Fibroblast of pulmonary artery (primary cell): Measurements from ENCODE around the gene SDC3.

ENCODE experiments used
- DNase-seq: peaks from one replicate; pipeline ENCODE4 v3.0.0-alpha.2; 2010; ENCODE audit warnings: low read depth
- H3K4me3 ChIP-seq: replicated peaks from 2 replicates; pipeline ENCODE4 v1.5.1; 2011; ENCODE audit warnings: low read depth, mild to moderate bottlenecking, control low read depth, low read length, moderate library complexity
- TF ChIP-seq, protein P1 (sequence below): IDR thresholded peaks from 2 replicates; pipeline ENCODE4 v1.5.1; 2011; ENCODE audit warnings: mild to moderate bottlenecking, control low read depth, low read length, inconsistent platforms; ENCODE audit errors: missing control alignments

The SDC3 gene

DNA sequence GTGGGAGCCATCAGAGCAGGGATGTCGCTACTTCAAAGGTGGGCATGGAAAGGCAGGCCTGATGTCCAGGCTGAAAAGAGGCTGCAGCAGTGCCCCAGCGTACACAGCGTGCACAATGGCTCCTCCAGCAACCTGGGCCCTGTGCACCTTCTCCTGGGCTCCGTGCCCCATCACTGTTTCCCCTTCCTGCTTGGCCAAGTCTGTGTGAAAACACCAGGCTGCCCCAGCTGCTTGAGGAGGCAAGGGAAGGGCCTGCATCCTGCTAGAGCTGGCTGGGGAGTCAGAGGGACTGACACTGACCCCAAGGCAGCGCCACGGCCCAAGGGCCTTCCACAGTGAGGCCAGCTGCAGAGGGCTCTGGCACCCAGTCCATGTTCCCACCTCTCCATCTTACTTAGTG is 33.4 kb downstream of the SDC3 start:
- TF ChIP-seq, protein P1, sequence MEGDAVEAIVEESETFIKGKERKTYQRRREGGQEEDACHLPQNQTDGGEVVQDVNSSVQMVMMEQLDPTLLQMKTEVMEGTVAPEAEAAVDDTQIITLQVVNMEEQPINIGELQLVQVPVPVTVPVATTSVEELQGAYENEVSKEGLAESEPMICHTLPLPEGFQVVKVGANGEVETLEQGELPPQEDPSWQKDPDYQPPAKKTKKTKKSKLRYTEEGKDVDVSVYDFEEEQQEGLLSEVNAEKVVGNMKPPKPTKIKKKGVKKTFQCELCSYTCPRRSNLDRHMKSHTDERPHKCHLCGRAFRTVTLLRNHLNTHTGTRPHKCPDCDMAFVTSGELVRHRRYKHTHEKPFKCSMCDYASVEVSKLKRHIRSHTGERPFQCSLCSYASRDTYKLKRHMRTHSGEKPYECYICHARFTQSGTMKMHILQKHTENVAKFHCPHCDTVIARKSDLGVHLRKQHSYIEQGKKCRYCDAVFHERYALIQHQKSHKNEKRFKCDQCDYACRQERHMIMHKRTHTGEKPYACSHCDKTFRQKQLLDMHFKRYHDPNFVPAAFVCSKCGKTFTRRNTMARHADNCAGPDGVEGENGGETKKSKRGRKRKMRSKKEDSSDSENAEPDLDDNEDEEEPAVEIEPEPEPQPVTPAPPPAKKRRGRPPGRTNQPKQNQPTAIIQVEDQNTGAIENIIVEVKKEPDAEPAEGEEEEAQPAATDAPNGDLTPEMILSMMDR: no peak
- DNase-seq: no peak
- no peak overlapping the region for H3K4me3 ChIP-seq

DNA sequence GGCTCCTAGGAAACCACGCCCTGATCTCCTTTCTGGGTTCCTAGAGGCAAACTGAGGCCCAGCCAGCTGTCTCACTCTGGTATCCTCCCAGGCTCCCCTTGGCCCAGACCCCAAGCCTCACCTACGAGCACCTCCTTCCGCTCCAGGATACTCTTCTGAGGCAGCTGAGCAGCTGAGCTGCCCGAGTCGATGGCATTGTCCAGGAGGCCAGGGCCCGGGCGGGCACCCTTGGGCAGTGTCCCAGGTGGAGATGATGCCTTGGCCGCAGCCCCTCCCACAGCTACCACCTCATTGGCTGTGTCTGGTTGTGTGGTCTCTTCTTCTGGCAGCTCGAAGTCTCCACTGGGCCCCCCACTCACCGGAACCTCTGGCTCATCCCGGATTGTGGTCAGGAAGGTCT is 34.4 kb downstream of the SDC3 start:
- no peak for DNase-seq
- H3K4me3 ChIP-seq: no peak overlapping the region
- TF ChIP-seq, protein P1: no peak

DNA sequence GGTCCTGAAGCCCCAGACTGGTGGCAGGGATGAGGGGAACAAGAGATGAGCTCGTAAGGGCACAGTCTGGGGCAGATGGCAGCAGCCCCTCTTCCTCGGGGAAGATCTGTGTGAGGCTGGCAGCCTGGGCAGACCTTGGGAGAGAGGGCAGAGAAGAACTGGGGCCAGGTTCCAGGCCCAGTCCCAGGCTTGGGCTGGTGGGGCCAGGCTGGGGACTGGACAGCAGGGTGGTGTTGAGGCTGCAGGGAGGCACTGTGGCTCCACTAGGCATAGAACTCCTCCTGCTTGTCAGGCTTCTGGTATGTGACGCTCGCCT is 35.7 kb downstream of the SDC3 start:
- DNase-seq: no peak
- TF ChIP-seq, protein P1: no peak

DNA sequence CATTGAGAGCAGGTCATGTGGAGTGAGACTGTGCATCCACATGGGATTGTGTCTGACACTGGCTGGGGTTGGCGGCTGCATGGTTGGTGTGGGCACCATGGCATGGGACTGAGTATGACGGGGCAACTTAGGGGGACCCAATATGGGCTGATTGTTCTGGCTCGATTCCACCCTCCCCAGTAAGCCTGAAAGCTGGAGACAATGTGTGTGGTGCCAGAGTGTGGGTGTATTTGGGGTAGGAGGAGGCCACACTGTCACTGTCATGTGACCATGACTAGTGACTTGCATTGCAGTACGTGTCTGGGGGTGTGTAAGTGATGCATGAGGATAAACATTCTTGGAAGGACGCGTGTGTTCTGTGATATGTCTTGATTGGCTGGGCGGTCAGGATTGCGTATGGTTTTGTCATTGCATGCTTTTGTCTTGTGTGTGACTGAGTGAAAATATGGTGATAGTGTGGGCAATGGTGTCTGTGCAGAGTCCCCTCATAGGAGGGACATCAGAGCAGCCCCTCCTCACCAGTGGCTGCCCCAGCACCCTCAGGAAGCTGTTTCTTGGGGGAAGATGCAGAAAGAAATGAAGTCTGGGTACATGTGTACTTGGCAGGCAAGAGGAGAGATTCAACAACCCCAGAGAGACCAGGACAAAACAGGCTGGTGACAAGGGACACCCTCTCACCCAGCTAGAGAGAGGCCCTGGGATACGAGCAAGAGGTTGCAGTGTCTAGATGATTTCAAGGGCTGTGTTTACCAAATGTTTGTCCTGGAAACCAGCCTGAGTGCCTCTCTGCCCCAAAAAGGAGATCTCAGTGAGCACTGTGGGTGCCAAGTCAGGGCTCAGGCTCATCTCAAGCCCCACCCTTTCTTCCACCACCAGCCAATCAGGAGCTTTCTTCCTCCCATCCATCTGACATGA is 36.3 kb downstream of the SDC3 start:
- TF ChIP-seq, protein P1: no peak
- no peak overlapping the region for H3K4me3 ChIP-seq
- DNase-seq: peak; percentile 22

More for the DNA sequence above, 35.7 kb downstream of the SDC3 start:
- H3K4me3 ChIP-seq: no peak overlapping the region

DNA sequence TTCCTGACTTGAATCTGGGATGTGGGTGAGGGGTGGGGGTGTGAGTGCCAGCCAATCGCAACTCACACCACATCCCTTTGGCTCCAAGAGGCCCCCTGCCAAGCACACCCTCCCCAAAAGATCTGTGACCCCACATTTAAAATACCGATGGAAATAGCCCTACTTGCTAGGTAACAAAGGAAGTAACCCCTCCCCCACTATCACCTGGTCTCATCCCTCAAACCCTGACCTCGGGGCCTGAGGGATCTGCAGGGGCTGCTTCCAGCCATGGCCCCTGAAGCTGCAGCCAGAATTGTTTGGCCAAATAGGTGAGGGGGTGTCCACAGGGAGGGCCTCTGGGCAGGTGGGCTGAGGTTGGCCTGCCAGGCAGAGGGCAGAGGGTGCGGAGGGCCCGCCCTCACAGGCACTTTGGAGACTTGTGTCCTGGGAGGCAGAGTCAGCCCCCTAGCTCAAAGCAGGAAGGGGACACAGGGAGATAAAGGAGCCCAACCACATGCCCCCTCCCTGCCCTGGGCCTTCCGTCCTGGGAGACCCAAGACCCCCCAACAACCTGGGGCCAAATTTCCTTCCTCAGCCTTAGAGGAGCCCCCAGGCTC is 37.2 kb downstream of the SDC3 start:
- TF ChIP-seq, protein P1: no peak
- H3K4me3 ChIP-seq: no peak overlapping the region
- DNase-seq: no peak

DNA sequence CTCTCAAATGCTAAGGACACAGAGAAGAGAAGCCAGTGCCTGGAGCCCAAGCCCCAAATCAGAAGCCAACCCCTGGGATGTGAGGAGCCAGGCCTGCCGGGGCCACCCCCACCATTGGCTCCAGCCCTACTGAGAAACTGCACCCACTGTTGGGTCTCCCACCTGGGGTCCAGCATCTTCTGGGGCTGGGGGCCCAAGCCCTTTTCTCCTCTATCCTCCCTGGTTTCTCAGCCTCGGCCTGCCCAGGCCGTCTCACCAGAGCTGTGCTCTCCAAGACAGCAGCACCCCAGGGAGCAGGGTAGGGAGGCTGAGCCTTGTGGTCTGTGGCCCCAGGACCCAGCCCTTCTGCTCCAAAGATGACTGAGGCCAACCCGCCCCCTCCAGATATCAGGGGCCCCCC is 37.9 kb downstream of the SDC3 start:
- DNase-seq: no peak
- TF ChIP-seq, protein P1: no peak
- no peak overlapping the region for H3K4me3 ChIP-seq
